K562 (cell line): Measurements from ENCODE around the gene TAC1. TPM values are rescaled to one million over a fixed set of nuclear protein-coding genes. Genes with fewer than 3 reads are reported as not detected.

Source experiments
- ATAC-seq: fragments of 200-7000 bp; cut with Tn5 transposase; 3 replicates; pipeline ENCODE4 v1.9.1; 2020; ENCODE audit warnings: moderate library complexity
- BruUV-seq: library from RNA; stranded (reverse); fragments of 400-500 nt; replicated peaks from 2 replicates; lab custom pipeline; 2021; lab: Mats Ljungman, UMichigan
- CTCF ChIA-PET: fragments of 300-600 bp; formaldehyde crosslinking; extraction: SDS; loops from one replicate; lab custom pipeline; 2021; ENCODE audit warnings: low intra/inter-chr PET ratio; lab: Yijun Ruan, JAX
- POLR2A ChIA-PET: fragments of 300-600, 350-650 bp; sonication (Branson Sonifier 250); formaldehyde crosslinking; extraction: SDS; loops from one replicate; lab custom pipeline; 2021; ENCODE audit warnings: antibody characterized with exemption, inconsistent platforms; lab: Yijun Ruan, JAX
- DNase-seq, 4 experiments: peaks; one replicate each; pipeline versions ENCODE4 v3.0.0 to v3.0.0-alpha.2; 2011 to 2018; ENCODE audit warnings: low spot score in 3 of 4, mixed read lengths in 3 of 4; ENCODE audit errors: extremely low read depth in 1 of 4
- FAIRE-seq: peaks from 2 replicates; lab custom pipeline; 2011; peaks lifted over from hg19 to GRCh38; lab: Jason Lieb, UNC
- H2AFZ ChIP-seq: 2 replicates; pipeline ENCODE4 v1.6.0; 2011; ENCODE audit warnings: low read depth, low read length, control low read depth, inconsistent platforms
- H3K27ac ChIP-seq: fragments of 200-600 bp; 3 replicates; pipeline ENCODE4 v1.8.0; 2011; ENCODE audit warnings: low read depth, mild to moderate bottlenecking, control low read depth, inconsistent platforms, low read length, moderate library complexity, mixed read lengths; ENCODE audit errors: extremely low read depth
- H3K27me3 ChIP-seq, 2 experiments: fragments of 300-600 bp in 1 of 2; 2 replicates in 1 of 2; 3 replicates in 1 of 2; pipeline versions ENCODE4 v1.6.0 to v1.8.0; 2011; ENCODE audit warnings: inconsistent platforms in 2 of 2, low read length in 2 of 2, mild to moderate bottlenecking in 1 of 2, mixed read lengths in 1 of 2, moderate library complexity in 1 of 2; ENCODE audit not compliant: control insufficient read depth in 2 of 2, insufficient read depth in 2 of 2
- H3K36me3 ChIP-seq: fragments of 300-600 bp; 3 replicates; pipeline ENCODE4 v1.8.0; 2011; ENCODE audit warnings: mild to moderate bottlenecking, low read length, inconsistent platforms; ENCODE audit not compliant: control insufficient read depth, insufficient read depth
- H3K4me1 ChIP-seq, 2 experiments: fragments of 200-600 bp in 1 of 2; replicated peaks in 1 of 2; 2 replicates in 1 of 2; 3 replicates in 1 of 2; pipeline versions ENCODE4 v1.5.1 to v1.8.0; 2011; ENCODE audit warnings: inconsistent platforms in 2 of 2, low read length in 2 of 2, mild to moderate bottlenecking in 1 of 2, mixed read lengths in 1 of 2, moderate library complexity in 1 of 2; ENCODE audit not compliant: control insufficient read depth in 2 of 2, insufficient read depth in 2 of 2
- H3K4me2 ChIP-seq: 2 replicates; pipeline ENCODE4 v1.6.1; 2011; ENCODE audit warnings: low read length, control low read depth, inconsistent platforms, mixed read lengths; ENCODE audit not compliant: insufficient read depth
- H3K4me3 ChIP-seq: fragments of 200-600 bp; sonication (generic), shearing (Covaris generic); 2 replicates; pipeline ENCODE4 v1.5.1; 2016; ENCODE audit warnings: control low read depth, inconsistent platforms
- H3K79me2 ChIP-seq: fragments of 200-600 bp; 3 replicates; pipeline ENCODE4 v1.8.0; 2011; ENCODE audit warnings: low read length, inconsistent platforms; ENCODE audit not compliant: control insufficient read depth, insufficient read depth
- H3K9ac ChIP-seq, 2 experiments: 2 replicates each; pipeline versions ENCODE4 v1.6.0 to v1.6.1; 2011; ENCODE audit warnings: low read depth in 2 of 2, low read length in 2 of 2, control low read depth in 1 of 2, inconsistent platforms in 1 of 2, mild to moderate bottlenecking in 1 of 2, mixed read lengths in 1 of 2; ENCODE audit not compliant: insufficient read depth in 1 of 2
- H3K9me1 ChIP-seq: one replicate; pipeline ENCODE4 v1.6.0; 2011; ENCODE audit warnings: inconsistent platforms, mild to moderate bottlenecking, low read length, moderate library complexity; ENCODE audit not compliant: control insufficient read depth, insufficient read depth
- H3K9me3 ChIP-seq: replicated peaks from 2 replicates; pipeline ENCODE4 v1.5.1; 2011; ENCODE audit warnings: low read depth, low read length, inconsistent platforms; ENCODE audit not compliant: control insufficient read depth, insufficient read depth
- H4K20me1 ChIP-seq: replicated peaks from 2 replicates; pipeline ENCODE4 v1.6.1; 2011; ENCODE audit warnings: low read length, inconsistent platforms, mixed read lengths; ENCODE audit not compliant: control insufficient read depth, insufficient read depth
- FOSL1 ChIP-seq: fragments of 200-800 bp; sonication (Bioruptor generic); conservative IDR thresholded peaks from 2 replicates; pipeline ENCODE4 v1.6.1; 2016; ENCODE audit warnings: missing genetic modification characterization, missing compliant biosample characterization
- PCBP2 ChIP-seq: fragments of 200-400 bp; formaldehyde crosslinking; IDR thresholded peaks from 2 replicates; pipeline ENCODE4 v1.6.1; 2018; ENCODE audit warnings: low read length, low read depth, mild to moderate bottlenecking, moderate library complexity; ENCODE audit not compliant: poor library complexity, severe bottlenecking
- ZSCAN29 ChIP-seq: fragments of 450-650 bp; IDR thresholded peaks from 2 replicates; pipeline ENCODE4 v1.6.1; 2017
- WGBS: fragments of 100-300 bp; shearing (Covaris generic); methylation state at CpG from one replicate; pipeline ENCODE4 v1.1.6; 2016; ENCODE audit warnings: low coverage, mixed read lengths; ENCODE audit not compliant: insufficient coverage; ENCODE audit errors: missing lambda C conversion rate; 5-methylcytosine and 5-hydroxymethylcytosine counted together
- in situ Hi-C: fragments of 300-500 bp; cut with MboI; formaldehyde crosslinking; loops from 4 replicates; pipeline ENCODE4 v1.15.0; 2018; ENCODE audit warnings: inconsistent platforms, mixed read lengths
- intact Hi-C: fragments of 100-400 bp; cut with micrococcal nuclease; formaldehyde crosslinking; loops from 2 replicates; pipeline ENCODE4 v1.14.2; 2022
- polyA plus RNA-seq, 8 experiments: library from polyadenylated mRNA; depleted of rRNA in 4 of 8; stranded (reverse) in 5 of 8; unstranded in 3 of 8; fragments of >200 nt; fragmentation: Nextera tagmentation in 2 of 8; fragmentation: Illumina TruSeq in 1 of 8; extraction: Ambion mirVana in 2 of 8; extraction: Trizol in 1 of 8; gene quantifications; 2 replicates each; pipeline versions ENCODE4 v1.2.1 to v1.2.3, GENCODE V29; 2011 to 2014; ENCODE audit warnings: inconsistent platforms in 1 of 8, missing spikeins in 1 of 8
- total RNA-seq, 7 experiments: library from RNA; depleted of rRNA in 6 of 7; stranded (reverse); fragments of >200 nt in 6 of 7; fragmentation: Illumina TruSeq in 2 of 7; extraction: Trizol in 2 of 7; gene quantifications; 2 replicates each; pipeline versions ENCODE4 v1.2.1 to v1.2.3, GENCODE V29; 2011 to 2021; ENCODE audit warnings: low replicate concordance in 1 of 7
- TF ChIP-seq, protein P1 (sequence below), 2 experiments: fragments of 450-650 bp in 1 of 2; sonication (generic) in 1 of 2; formaldehyde crosslinking in 1 of 2; IDR thresholded peaks; 2 replicates each; pipeline versions ENCODE4 v1.7.1 to v1.9.0; 2016 to 2022; ENCODE audit warnings: inconsistent platforms in 1 of 2, mild to moderate bottlenecking in 1 of 2, missing genetic modification reagents in 1 of 2
- TF ChIP-seq, protein P2 (sequence below): sonication (generic); formaldehyde crosslinking; IDR thresholded peaks from 2 replicates; pipeline ENCODE4 v1.8.1; 2022; ENCODE audit warnings: missing genetic modification reagents

Gene TAC1
- total and polyA plus RNA-seq, 9 of the 15 experiments (the other 6 are each of a cell fraction or from before 2014, with no cell fraction given): 0.06 to 0.12 TPM; not detected in 7

DNA sequence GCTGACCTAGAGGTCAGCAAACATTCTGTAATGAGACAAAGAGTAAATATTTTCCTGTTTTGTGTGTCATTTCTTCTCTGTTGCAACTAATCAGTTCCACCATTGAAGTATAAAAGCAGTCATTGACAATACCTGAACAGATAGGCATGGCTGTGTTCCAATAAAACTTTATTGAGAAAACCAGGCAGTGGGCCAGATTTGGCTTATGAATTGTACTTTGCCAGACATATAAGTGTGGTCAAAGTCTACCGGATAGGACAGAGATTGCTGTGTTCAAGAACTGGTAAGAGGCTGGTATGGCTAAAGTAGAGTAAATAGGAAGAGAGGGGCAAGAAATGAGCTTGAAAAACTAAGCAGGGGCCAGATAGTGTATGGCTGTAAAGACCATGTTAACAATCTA is 38.3 kb upstream of the TAC1 start:
- Histone ChIP-seq H3K79me2 (no peaks in the 10 kb centered on the region), H2AFZ (no peak overlapping the region), H3K27me3 (no peaks in the 10 kb centered on the region), H3K4me3 (no peak overlapping the region), H3K9me3 (no peaks in the 10 kb centered on the region), H3K9ac (no peak overlapping the region), H3K36me3 (no peaks in the 10 kb centered on the region), H3K4me2 (no peak overlapping the region), H4K20me1 (no peaks in the 10 kb centered on the region), H3K4me1 (no peaks in the 10 kb centered on the region), H3K27ac (no peak overlapping the region), H3K9me1 (no peaks in the 10 kb centered on the region)
- FAIRE-seq (no peak), ATAC-seq (no peak), DNase-seq (no peak)
- in situ Hi-C loops: no loop called here
- no peak for TF ChIP-seq FOSL1 (tag)
- TF ChIP-seq, protein P1, sequence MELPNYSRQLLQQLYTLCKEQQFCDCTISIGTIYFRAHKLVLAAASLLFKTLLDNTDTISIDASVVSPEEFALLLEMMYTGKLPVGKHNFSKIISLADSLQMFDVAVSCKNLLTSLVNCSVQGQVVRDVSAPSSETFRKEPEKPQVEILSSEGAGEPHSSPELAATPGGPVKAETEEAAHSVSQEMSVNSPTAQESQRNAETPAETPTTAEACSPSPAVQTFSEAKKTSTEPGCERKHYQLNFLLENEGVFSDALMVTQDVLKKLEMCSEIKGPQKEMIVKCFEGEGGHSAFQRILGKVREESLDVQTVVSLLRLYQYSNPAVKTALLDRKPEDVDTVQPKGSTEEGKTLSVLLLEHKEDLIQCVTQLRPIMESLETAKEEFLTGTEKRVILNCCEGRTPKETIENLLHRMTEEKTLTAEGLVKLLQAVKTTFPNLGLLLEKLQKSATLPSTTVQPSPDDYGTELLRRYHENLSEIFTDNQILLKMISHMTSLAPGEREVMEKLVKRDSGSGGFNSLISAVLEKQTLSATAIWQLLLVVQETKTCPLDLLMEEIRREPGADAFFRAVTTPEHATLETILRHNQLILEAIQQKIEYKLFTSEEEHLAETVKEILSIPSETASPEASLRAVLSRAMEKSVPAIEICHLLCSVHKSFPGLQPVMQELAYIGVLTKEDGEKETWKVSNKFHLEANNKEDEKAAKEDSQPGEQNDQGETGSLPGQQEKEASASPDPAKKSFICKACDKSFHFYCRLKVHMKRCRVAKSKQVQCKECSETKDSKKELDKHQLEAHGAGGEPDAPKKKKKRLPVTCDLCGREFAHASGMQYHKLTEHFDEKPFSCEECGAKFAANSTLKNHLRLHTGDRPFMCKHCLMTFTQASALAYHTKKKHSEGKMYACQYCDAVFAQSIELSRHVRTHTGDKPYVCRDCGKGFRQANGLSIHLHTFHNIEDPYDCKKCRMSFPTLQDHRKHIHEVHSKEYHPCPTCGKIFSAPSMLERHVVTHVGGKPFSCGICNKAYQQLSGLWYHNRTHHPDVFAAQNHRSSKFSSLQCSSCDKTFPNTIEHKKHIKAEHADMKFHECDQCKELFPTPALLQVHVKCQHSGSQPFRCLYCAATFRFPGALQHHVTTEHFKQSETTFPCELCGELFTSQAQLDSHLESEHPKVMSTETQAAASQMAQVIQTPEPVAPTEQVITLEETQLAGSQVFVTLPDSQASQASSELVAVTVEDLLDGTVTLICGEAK (IDR thresholded peaks at IDR 0.05): peak; percentile 82
- TF ChIP-seq, protein P1 (CRISPR knock-in tag; IDR thresholded peaks at IDR 0.05): no peak
- TF ChIP-seq ZSCAN29: no peak
- TF ChIP-seq PCBP2: no peak
- TF ChIP-seq, protein P2, sequence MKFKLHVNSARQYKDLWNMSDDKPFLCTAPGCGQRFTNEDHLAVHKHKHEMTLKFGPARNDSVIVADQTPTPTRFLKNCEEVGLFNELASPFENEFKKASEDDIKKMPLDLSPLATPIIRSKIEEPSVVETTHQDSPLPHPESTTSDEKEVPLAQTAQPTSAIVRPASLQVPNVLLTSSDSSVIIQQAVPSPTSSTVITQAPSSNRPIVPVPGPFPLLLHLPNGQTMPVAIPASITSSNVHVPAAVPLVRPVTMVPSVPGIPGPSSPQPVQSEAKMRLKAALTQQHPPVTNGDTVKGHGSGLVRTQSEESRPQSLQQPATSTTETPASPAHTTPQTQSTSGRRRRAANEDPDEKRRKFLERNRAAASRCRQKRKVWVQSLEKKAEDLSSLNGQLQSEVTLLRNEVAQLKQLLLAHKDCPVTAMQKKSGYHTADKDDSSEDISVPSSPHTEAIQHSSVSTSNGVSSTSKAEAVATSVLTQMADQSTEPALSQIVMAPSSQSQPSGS (CRISPR knock-in tag): no peak
- ChIA-PET CTCF (no interaction called here), POLR2A (no interaction called here)
- 4% methylated on average over 1 of the region's 1 CpG for WGBS
- intact Hi-C loops: no loop called here
- no TSS peak for BruUV-seq
